Measurements from ENCODE around the gene SPOCK3.
"Not testable (repeated sequence)": the region's sequence is repeated elsewhere in the genome, so short reads cannot be mapped to it uniquely, and the experiment has no call there.

The SPOCK3 gene

DNA sequence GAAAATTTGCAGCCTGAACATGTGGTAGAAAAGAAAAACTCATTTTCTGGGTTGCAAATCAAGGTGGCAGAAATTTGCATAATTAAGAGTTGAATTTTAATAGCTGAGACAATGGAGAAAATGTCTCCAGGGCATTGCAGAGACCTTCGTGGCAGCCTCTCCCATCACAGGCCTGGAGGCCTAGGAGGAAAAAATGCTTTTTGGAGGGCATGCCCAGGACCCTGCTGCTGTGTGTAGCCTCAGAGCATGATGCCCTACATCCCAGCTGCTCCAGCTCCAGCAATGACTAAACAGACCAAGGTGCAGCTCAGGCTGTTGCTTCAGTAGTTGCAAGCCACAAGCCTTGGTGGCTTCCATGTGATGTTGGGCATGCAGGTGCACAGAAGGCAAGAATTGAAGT lies 266.1 kb downstream of the SPOCK3 start:
- peaks cover 31% of the 10 kb centered on the region for H3K9me3 ChIP-seq (ENCODE audit: control insufficient read depth, insufficient read depth, low read depth, low read length)
- not testable (repeated sequence) for H3K4me3 ChIP-seq (ENCODE audit: low read depth, low read length); H3K4me1 ChIP-seq (ENCODE audit: control insufficient read depth, insufficient read depth, low read length); H3K27ac ChIP-seq (ENCODE audit: low read depth, low read length); H3K36me3 ChIP-seq (ENCODE audit: control insufficient read depth, insufficient read depth, low read length); H3K9ac ChIP-seq (ENCODE audit: low read length); H3K27me3 ChIP-seq (ENCODE audit: control insufficient read depth, insufficient read depth, low read length)

DNA sequence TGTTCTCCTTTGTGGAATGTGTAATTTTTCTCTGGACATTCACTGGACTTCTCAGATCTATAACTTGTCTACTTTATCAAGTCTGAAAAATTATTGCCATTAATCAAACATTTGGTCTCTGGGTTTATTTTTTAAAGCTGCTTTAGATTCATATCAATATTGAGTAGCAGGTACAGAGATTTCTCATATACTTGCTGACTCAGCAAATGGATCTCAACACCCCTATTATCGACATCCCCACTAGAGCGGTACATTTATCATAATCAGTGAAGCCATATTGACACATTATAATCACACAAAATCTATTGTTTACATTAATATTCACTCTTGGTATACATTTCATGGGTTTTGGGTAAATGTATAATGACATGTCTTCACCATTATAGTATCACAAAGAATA lies 268.7 kb downstream of the SPOCK3 start:
- H3K27me3 ChIP-seq (ENCODE audit: control insufficient read depth, insufficient read depth, low read length) = no peaks in the 10 kb centered on the region
- H3K4me3 ChIP-seq (ENCODE audit: low read depth, low read length) = no peak overlapping the region
- H3K36me3 ChIP-seq (ENCODE audit: control insufficient read depth, insufficient read depth, low read length) = no peaks in the 10 kb centered on the region
- no peaks in the 10 kb centered on the region for H3K4me1 ChIP-seq (ENCODE audit: control insufficient read depth, insufficient read depth, low read length)
- H3K9me3 ChIP-seq (ENCODE audit: control insufficient read depth, insufficient read depth, low read depth, low read length) = peaks cover 31% of the 10 kb centered on the region
- H3K27ac ChIP-seq (ENCODE audit: low read depth, low read length) = no peak overlapping the region
- no peak overlapping the region for H3K9ac ChIP-seq (ENCODE audit: low read length)

DNA sequence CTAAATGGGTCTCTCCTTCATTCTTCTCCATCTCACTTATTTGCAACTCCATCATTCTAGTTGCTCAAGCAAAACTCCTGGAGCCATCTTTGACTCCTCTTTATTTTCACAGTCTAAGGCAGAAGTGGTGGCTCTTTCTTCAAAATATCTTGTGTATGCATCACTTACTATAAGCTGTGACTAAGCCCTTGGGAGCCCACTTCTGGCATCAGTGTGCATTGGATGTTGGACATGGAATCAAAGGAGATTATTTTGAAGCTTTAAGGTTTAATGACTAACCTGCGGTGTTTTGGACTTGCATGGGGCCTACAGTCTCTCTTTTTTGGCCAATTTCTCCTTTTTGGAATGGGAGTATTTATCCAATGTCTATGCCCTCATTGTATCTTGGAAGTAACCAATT lies 276.8 kb downstream of the SPOCK3 start:
- H3K4me1 ChIP-seq (ENCODE audit: control insufficient read depth, insufficient read depth, low read length) = no peaks in the 10 kb centered on the region
- H3K4me3 ChIP-seq (ENCODE audit: low read depth, low read length) = no peak overlapping the region
- no peak overlapping the region for H3K9ac ChIP-seq (ENCODE audit: low read length)
- peaks cover 4% of the 10 kb centered on the region; the same call in 1 of the 2 replicates for H3K9me3 ChIP-seq (ENCODE audit: control insufficient read depth, insufficient read depth, low read depth, low read length)
- H3K36me3 ChIP-seq (ENCODE audit: control insufficient read depth, insufficient read depth, low read length) = no peaks in the 10 kb centered on the region
- H3K27me3 ChIP-seq (ENCODE audit: control insufficient read depth, insufficient read depth, low read length) = no peaks in the 10 kb centered on the region
- H3K27ac ChIP-seq (ENCODE audit: low read depth, low read length) = no peak overlapping the region

DNA sequence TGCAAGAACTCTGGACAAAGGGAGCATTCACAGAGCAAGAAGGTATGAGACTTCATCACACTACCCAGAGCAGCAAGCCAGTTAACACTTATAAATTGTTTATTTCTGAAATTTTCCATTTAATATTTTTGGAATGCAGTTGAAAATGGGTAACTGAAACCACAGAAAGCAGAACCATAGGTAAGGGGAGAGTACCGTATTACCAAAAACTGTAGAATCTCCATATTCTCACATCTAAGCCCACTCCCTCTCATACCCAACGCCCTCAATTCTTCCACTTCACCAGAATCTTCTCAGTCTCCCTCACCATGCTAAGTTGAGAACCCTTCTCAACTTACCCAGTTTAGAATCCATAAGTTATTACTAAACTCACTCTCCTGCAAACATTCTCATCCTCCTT lies 277.8 kb downstream of the SPOCK3 start:
- H3K27ac ChIP-seq (ENCODE audit: low read depth, low read length) = no peak overlapping the region
- no peaks in the 10 kb centered on the region for H3K27me3 ChIP-seq (ENCODE audit: control insufficient read depth, insufficient read depth, low read length)
- peaks cover 4% of the 10 kb centered on the region; the same call in 1 of the 2 replicates for H3K9me3 ChIP-seq (ENCODE audit: control insufficient read depth, insufficient read depth, low read depth, low read length)
- H3K4me1 ChIP-seq (ENCODE audit: control insufficient read depth, insufficient read depth, low read length) = no peaks in the 10 kb centered on the region
- no peak overlapping the region for H3K9ac ChIP-seq (ENCODE audit: low read length)
- H3K36me3 ChIP-seq (ENCODE audit: control insufficient read depth, insufficient read depth, low read length) = no peaks in the 10 kb centered on the region
- no peak overlapping the region for H3K4me3 ChIP-seq (ENCODE audit: low read depth, low read length)

DNA sequence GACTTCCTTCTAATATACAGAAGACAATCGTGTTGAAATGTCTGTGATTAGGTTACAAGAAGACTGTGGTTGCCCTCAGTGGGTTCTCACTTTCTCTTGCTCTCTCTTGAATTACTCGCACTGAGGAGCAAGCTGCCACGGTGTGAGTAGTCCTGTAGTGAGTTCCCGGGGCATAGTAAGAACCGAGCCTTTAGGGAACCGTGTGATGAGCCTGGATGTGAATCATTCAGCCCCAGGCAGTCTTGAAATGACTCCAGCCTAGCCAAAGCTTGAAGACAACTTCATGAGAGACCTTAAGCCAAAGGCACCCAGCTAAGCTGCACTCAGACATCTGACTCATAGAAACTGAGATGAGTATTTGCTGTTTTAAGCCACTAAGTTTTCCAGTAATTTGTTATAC lies 292.7 kb downstream of the SPOCK3 start:
- H3K36me3 ChIP-seq (ENCODE audit: control insufficient read depth, insufficient read depth, low read length) = no peaks in the 10 kb centered on the region
- H3K9ac ChIP-seq (ENCODE audit: low read length) = no peak overlapping the region
- no peaks in the 10 kb centered on the region for H3K9me3 ChIP-seq (ENCODE audit: control insufficient read depth, insufficient read depth, low read depth, low read length)
- no peaks in the 10 kb centered on the region for H3K4me1 ChIP-seq (ENCODE audit: control insufficient read depth, insufficient read depth, low read length)
- no peak overlapping the region for H3K27ac ChIP-seq (ENCODE audit: low read depth, low read length)
- no peaks in the 10 kb centered on the region for H3K27me3 ChIP-seq (ENCODE audit: control insufficient read depth, insufficient read depth, low read length)
- H3K4me3 ChIP-seq (ENCODE audit: low read depth, low read length) = no peak overlapping the region

DNA sequence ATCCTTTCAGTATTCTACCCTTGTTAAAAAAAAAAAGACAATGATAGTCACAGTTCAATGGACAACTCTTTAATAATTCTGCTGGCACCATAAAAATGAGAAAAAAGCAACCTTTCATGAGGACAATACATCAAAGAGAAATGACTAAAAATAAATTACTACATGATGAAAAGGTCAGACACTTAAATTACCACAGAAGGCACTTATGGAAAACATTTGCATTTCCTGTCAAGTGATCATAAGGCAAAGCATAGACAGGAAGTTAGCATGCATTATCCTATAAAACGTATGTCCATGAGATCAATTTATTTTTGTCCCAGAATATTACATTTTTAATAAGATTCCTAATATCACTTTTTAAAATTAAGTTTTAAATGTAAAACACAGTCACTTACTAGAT lies 303.8 kb downstream of the SPOCK3 start:
- Histone ChIP-seq H3K9me3 (ENCODE audit: control insufficient read depth, insufficient read depth, low read depth, low read length) (no peaks in the 10 kb centered on the region), H3K4me3 (ENCODE audit: low read depth, low read length) (no peak overlapping the region), H3K9ac (ENCODE audit: low read length) (no peak overlapping the region), H3K27ac (ENCODE audit: low read depth, low read length) (no peak overlapping the region), H3K4me1 (ENCODE audit: control insufficient read depth, insufficient read depth, low read length) (no peaks in the 10 kb centered on the region), H3K36me3 (ENCODE audit: control insufficient read depth, insufficient read depth, low read length) (no peaks in the 10 kb centered on the region), H3K27me3 (ENCODE audit: control insufficient read depth, insufficient read depth, low read length) (no peaks in the 10 kb centered on the region)

DNA sequence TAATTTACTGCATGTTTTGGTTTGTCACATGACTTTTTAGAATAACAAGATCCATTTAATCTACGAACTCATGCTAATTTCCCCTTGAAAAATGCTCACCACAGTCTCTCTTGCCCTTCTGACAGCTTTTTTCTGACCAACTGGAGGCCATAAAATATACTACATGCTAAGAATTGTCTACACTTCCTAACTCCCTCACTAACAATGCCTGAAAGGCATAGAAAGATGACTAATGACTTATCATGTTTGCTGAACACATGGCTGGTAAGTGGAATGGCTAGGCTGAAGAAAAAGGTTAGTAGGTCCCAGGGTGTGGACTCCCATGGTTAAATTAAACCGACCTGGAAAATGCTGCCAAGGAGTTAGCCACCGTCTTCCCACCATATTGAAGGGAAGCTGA lies 309.9 kb downstream of the SPOCK3 start:
- H3K4me1 ChIP-seq (ENCODE audit: control insufficient read depth, insufficient read depth, low read length) = no peaks in the 10 kb centered on the region
- no peaks in the 10 kb centered on the region for H3K9me3 ChIP-seq (ENCODE audit: control insufficient read depth, insufficient read depth, low read depth, low read length)
- H3K9ac ChIP-seq (ENCODE audit: low read length) = no peak overlapping the region
- H3K4me3 ChIP-seq (ENCODE audit: low read depth, low read length) = no peak overlapping the region
- H3K27ac ChIP-seq (ENCODE audit: low read depth, low read length) = no peak overlapping the region
- H3K36me3 ChIP-seq (ENCODE audit: control insufficient read depth, insufficient read depth, low read length) = no peaks in the 10 kb centered on the region
- no peaks in the 10 kb centered on the region for H3K27me3 ChIP-seq (ENCODE audit: control insufficient read depth, insufficient read depth, low read length)

DNA sequence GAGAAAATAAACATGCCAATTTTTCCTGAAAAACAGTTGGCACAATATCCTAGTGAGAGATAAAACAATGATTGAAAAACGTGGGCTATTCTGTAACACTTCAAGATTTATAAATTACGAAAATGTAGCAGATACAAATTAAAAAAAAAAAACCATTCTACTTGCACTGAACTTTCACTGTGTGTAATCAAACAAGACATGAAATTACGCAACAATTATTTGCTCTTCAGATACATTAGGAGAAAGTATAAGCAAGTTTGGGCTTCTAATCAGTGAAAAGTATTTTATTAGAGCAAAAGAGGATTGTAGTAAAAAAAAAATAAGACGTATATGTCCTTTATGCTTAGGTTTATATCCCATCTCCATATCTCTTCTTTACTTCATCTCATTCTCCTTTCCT lies 320.4 kb downstream of the SPOCK3 start:
- H3K27ac ChIP-seq (ENCODE audit: low read depth, low read length) = no peak overlapping the region
- no peaks in the 10 kb centered on the region for H3K36me3 ChIP-seq (ENCODE audit: control insufficient read depth, insufficient read depth, low read length)
- H3K4me3 ChIP-seq (ENCODE audit: low read depth, low read length) = no peak overlapping the region
- H3K27me3 ChIP-seq (ENCODE audit: control insufficient read depth, insufficient read depth, low read length) = no peaks in the 10 kb centered on the region
- H3K9ac ChIP-seq (ENCODE audit: low read length) = no peak overlapping the region
- no peaks in the 10 kb centered on the region for H3K4me1 ChIP-seq (ENCODE audit: control insufficient read depth, insufficient read depth, low read length)
- H3K9me3 ChIP-seq (ENCODE audit: control insufficient read depth, insufficient read depth, low read depth, low read length) = no peaks in the 10 kb centered on the region

DNA sequence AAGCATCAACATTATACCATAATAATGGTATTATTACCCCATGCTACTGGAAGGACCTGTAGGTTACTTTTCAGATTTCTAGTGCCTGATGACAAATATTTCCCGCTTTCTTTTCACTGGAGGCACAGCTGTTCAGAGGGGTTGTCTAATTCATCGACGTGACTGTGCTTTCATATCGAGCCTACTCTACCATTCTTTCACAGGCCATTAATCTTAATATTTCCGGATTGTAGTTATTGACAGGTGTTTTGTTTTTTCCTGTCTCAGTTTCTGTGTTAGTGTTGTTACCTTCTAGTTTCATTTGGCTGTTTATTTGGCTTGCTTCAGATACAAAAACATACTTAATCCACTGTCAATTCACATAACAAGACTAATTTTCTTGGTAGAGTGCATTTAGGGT lies 330.9 kb downstream of the SPOCK3 start:
- Histone ChIP-seq H3K4me1 (ENCODE audit: control insufficient read depth, insufficient read depth, low read length) (no peaks in the 10 kb centered on the region), H3K9me3 (ENCODE audit: control insufficient read depth, insufficient read depth, low read depth, low read length) (no peaks in the 10 kb centered on the region), H3K27me3 (ENCODE audit: control insufficient read depth, insufficient read depth, low read length) (no peaks in the 10 kb centered on the region), H3K36me3 (ENCODE audit: control insufficient read depth, insufficient read depth, low read length) (no peaks in the 10 kb centered on the region), H3K4me3 (ENCODE audit: low read depth, low read length) (no peak overlapping the region), H3K9ac (ENCODE audit: low read length) (no peak overlapping the region), H3K27ac (ENCODE audit: low read depth, low read length) (no peak overlapping the region)

DNA sequence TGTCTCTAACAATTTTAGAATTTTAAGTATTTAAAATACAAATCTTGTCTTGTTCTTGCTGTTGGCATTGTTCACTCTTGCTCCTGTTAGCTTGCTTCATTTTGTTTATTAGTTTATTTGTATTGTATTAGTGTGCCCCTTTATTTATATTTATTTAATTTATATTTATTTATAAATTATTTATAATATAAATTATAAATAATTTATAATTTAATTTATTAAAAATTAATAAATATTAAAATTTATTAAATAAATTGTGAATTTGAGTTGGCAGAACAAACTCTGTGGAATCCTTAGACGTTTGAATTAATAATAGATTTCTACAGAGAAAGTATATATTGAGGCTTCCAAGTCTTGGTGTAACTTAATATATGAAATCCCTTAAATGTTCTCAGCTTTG lies 331.4 kb downstream of the SPOCK3 start:
- Histone ChIP-seq H3K36me3 (ENCODE audit: control insufficient read depth, insufficient read depth, low read length) (no peaks in the 10 kb centered on the region), H3K27ac (ENCODE audit: low read depth, low read length) (no peak overlapping the region), H3K4me3 (ENCODE audit: low read depth, low read length) (no peak overlapping the region), H3K9ac (ENCODE audit: low read length) (no peak overlapping the region), H3K27me3 (ENCODE audit: control insufficient read depth, insufficient read depth, low read length) (no peaks in the 10 kb centered on the region), H3K4me1 (ENCODE audit: control insufficient read depth, insufficient read depth, low read length) (no peaks in the 10 kb centered on the region), H3K9me3 (ENCODE audit: control insufficient read depth, insufficient read depth, low read depth, low read length) (no peaks in the 10 kb centered on the region)

DNA sequence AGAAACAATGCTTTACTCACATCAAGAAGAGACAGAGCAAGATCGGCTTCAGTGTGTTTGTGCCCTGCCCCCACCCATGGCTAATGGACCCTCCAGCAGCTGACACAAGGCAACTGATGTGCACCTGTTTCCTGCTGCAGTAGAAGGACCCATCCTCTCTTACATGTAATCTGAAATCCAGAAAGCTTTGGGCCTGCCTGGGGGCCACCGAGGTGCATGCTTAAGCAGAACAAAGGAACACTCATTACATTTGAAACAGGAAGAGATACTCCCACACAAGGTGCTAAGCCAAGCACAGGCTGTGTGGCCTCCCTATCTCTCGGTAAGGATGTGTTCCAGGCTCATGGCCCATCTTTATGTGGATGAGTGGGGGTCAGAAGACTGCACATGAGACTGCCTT lies 338.0 kb downstream of the SPOCK3 start:
- Histone ChIP-seq H3K4me1 (ENCODE audit: control insufficient read depth, insufficient read depth, low read length) (peaks cover 4% of the 10 kb centered on the region; the same call in 1 of the 2 replicates), H3K36me3 (ENCODE audit: control insufficient read depth, insufficient read depth, low read length) (no peaks in the 10 kb centered on the region), H3K9me3 (ENCODE audit: control insufficient read depth, insufficient read depth, low read depth, low read length) (no peaks in the 10 kb centered on the region), H3K27ac (ENCODE audit: low read depth, low read length) (no peak overlapping the region), H3K27me3 (ENCODE audit: control insufficient read depth, insufficient read depth, low read length) (no peaks in the 10 kb centered on the region), H3K9ac (ENCODE audit: low read length) (no peak overlapping the region), H3K4me3 (ENCODE audit: low read depth, low read length) (no peak overlapping the region)

DNA sequence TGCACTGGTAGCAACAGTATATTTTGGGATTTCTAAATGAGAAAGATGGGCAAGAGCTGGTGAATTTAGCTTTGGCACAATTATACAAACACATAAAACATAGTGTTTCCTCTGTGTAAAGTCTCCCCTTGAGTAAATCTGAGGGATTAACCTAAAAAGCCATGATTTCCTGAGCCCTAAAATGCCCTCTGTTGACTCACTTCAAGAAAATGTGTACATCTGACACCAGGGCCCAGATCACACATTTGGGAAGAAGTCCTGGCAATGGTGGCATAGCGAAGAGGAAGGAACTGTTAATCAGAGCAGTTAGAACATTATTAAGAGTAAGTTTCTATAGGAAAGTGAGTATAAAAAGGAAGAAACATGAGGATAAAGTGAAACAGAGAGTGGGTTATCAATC lies 338.5 kb downstream of the SPOCK3 start:
- H3K27me3 ChIP-seq (ENCODE audit: control insufficient read depth, insufficient read depth, low read length) = no peaks in the 10 kb centered on the region
- no peaks in the 10 kb centered on the region for H3K9me3 ChIP-seq (ENCODE audit: control insufficient read depth, insufficient read depth, low read depth, low read length)
- no peak overlapping the region for H3K9ac ChIP-seq (ENCODE audit: low read length)
- H3K27ac ChIP-seq (ENCODE audit: low read depth, low read length) = no peak overlapping the region
- H3K4me3 ChIP-seq (ENCODE audit: low read depth, low read length) = no peak overlapping the region
- H3K4me1 ChIP-seq (ENCODE audit: control insufficient read depth, insufficient read depth, low read length) = peaks cover 4% of the 10 kb centered on the region; the same call in 1 of the 2 replicates
- H3K36me3 ChIP-seq (ENCODE audit: control insufficient read depth, insufficient read depth, low read length) = no peaks in the 10 kb centered on the region
